Astrocyte (in vitro differentiated cells and primary cell): Measurements from ENCODE around the gene ASAP2. TPM values are rescaled to one million over a fixed set of nuclear protein-coding genes. Genes with fewer than 3 reads are reported as not detected.

Experiments used
- DNase-seq: peaks from one replicate; pipeline ENCODE4 v3.0.0-alpha.2; 2010; ENCODE audit warnings: low read depth
- FAIRE-seq: peaks from 2 replicates; lab custom pipeline; 2011; peaks lifted over from hg19 to GRCh38; lab: Jason Lieb, UNC
- H2AFZ ChIP-seq: 2 replicates; pipeline ENCODE4 v1.6.0; 2012; ENCODE audit warnings: low read depth, low read length, inconsistent platforms
- H3K27ac ChIP-seq: 2 replicates; pipeline ENCODE4 v1.5.1; 2011; ENCODE audit warnings: low read depth, low read length, inconsistent platforms
- H3K27me3 ChIP-seq: 2 replicates; pipeline ENCODE4 v1.6.0; 2011; ENCODE audit warnings: low read length, inconsistent platforms; ENCODE audit not compliant: insufficient read depth
- H3K36me3 ChIP-seq: 2 replicates; pipeline ENCODE4 v1.5.1; 2011; ENCODE audit warnings: low read length, inconsistent platforms; ENCODE audit not compliant: insufficient read depth
- H3K4me1 ChIP-seq: 2 replicates; pipeline ENCODE4 v1.5.1; 2011; ENCODE audit warnings: low read length, inconsistent platforms; ENCODE audit not compliant: insufficient read depth
- H3K4me2 ChIP-seq: 2 replicates; pipeline ENCODE4 v1.6.0; 2012; ENCODE audit warnings: low read length, inconsistent platforms
- H3K4me3 ChIP-seq: 2 replicates; pipeline ENCODE4 v1.5.1; 2011; ENCODE audit warnings: low read depth, mild to moderate bottlenecking, low read length, inconsistent platforms; ENCODE audit not compliant: insufficient read depth
- H3K79me2 ChIP-seq: 2 replicates; pipeline ENCODE4 v1.6.0; 2012; ENCODE audit warnings: mild to moderate bottlenecking, low read length, inconsistent platforms; ENCODE audit not compliant: insufficient read depth
- H3K9ac ChIP-seq: 2 replicates; pipeline ENCODE4 v1.6.0; 2012; ENCODE audit warnings: mild to moderate bottlenecking, low read length, inconsistent platforms
- H3K9me3 ChIP-seq: 2 replicates; pipeline ENCODE4 v1.5.1; 2012; ENCODE audit warnings: low read depth, mild to moderate bottlenecking, low read length, inconsistent platforms; ENCODE audit not compliant: insufficient read depth
- H4K20me1 ChIP-seq: 2 replicates; pipeline ENCODE4 v1.6.0; 2012; ENCODE audit warnings: low read length, inconsistent platforms; ENCODE audit not compliant: insufficient read depth
- H3K27ac Mint-ChIP-seq: one replicate; pipeline ENCODE4 v1.8.0; 2021; ENCODE audit warnings: mild to moderate bottlenecking, mixed read lengths; ENCODE audit not compliant: unreplicated experiment
- H3K27me3 Mint-ChIP-seq: one replicate; pipeline ENCODE4 v1.8.0; 2021; ENCODE audit warnings: low read depth, mixed read lengths; ENCODE audit not compliant: unreplicated experiment
- H3K36me3 Mint-ChIP-seq: one replicate; pipeline ENCODE4 v1.8.0; 2021; ENCODE audit warnings: low read depth, mixed read lengths; ENCODE audit not compliant: unreplicated experiment
- H3K4me1 Mint-ChIP-seq: one replicate; pipeline ENCODE4 v1.8.0; 2021; ENCODE audit warnings: low read depth, mixed read lengths; ENCODE audit not compliant: unreplicated experiment
- H3K4me3 Mint-ChIP-seq: one replicate; pipeline ENCODE4 v1.8.0; 2021; ENCODE audit warnings: mild to moderate bottlenecking, moderate library complexity, mixed read lengths; ENCODE audit not compliant: unreplicated experiment
- H3K9me3 Mint-ChIP-seq: one replicate; pipeline ENCODE4 v1.8.0; 2021; ENCODE audit warnings: mild to moderate bottlenecking, mixed read lengths; ENCODE audit not compliant: unreplicated experiment
- EZH2 ChIP-seq: IDR thresholded peaks from 2 replicates; pipeline ENCODE4 v1.6.1; 2012; ENCODE audit warnings: mild to moderate bottlenecking, low read length, inconsistent platforms; ENCODE audit not compliant: insufficient read depth
- total RNA-seq: library from RNA; stranded (reverse); gene quantifications from 2 replicates; pipeline ENCODE4 v1.2.1, GENCODE V29; 2021
- TF ChIP-seq, protein P1 (sequence below): IDR thresholded peaks from 2 replicates; pipeline ENCODE4 v1.5.1; 2011; ENCODE audit warnings: low read depth, mild to moderate bottlenecking, inconsistent platforms, low read length, moderate library complexity; ENCODE audit not compliant: insufficient read depth

Gene ASAP2
- total RNA-seq, 1 donor from 2014 or later, result 62.6 TPM

- peak overlapping the region; percentile 54 for H3K4me2 ChIP-seq
- DNase-seq (no peak), FAIRE-seq (no peak)
- peaks cover 60% of the 10 kb centered on the region for H3K4me1 ChIP-seq
- no peaks in the 10 kb centered on the region for H3K27me3 ChIP-seq
- peaks cover 59% of the 10 kb centered on the region for H3K4me1 Mint-ChIP-seq
- no peaks in the 10 kb centered on the region for H3K27me3 Mint-ChIP-seq
- no peak overlapping the region for H3K27ac ChIP-seq
- H3K36me3 Mint-ChIP-seq, result peaks cover 8% of the 10 kb centered on the region
- H3K4me3 ChIP-seq, result no peak overlapping the region
- no peaks in the 10 kb centered on the region for H3K9me3 ChIP-seq
- no peaks in the 10 kb centered on the region for H3K36me3 ChIP-seq
- H4K20me1 ChIP-seq, result peaks cover 25% of the 10 kb centered on the region
- no peak overlapping the region for H2AFZ ChIP-seq
- no peak overlapping the region for H3K27ac Mint-ChIP-seq
- no peak overlapping the region for H3K4me3 Mint-ChIP-seq
- TF ChIP-seq, protein P1, sequence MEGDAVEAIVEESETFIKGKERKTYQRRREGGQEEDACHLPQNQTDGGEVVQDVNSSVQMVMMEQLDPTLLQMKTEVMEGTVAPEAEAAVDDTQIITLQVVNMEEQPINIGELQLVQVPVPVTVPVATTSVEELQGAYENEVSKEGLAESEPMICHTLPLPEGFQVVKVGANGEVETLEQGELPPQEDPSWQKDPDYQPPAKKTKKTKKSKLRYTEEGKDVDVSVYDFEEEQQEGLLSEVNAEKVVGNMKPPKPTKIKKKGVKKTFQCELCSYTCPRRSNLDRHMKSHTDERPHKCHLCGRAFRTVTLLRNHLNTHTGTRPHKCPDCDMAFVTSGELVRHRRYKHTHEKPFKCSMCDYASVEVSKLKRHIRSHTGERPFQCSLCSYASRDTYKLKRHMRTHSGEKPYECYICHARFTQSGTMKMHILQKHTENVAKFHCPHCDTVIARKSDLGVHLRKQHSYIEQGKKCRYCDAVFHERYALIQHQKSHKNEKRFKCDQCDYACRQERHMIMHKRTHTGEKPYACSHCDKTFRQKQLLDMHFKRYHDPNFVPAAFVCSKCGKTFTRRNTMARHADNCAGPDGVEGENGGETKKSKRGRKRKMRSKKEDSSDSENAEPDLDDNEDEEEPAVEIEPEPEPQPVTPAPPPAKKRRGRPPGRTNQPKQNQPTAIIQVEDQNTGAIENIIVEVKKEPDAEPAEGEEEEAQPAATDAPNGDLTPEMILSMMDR, result no peak
- TF ChIP-seq EZH2, result no peak
- peaks cover 92% of the 10 kb centered on the region for H3K79me2 ChIP-seq
- no peak overlapping the region for H3K9ac ChIP-seq
- H3K9me3 Mint-ChIP-seq, result no peaks in the 10 kb centered on the region
Measured at GRCh38 chr2:9250091-9250490, 43.5 kb downstream of the ASAP2 start.

- H3K9me3 Mint-ChIP-seq, result peaks cover 2% of the 10 kb centered on the region
- H3K36me3 Mint-ChIP-seq, result peaks cover 8% of the 10 kb centered on the region
- Histone ChIP-seq H3K9ac (no peak overlapping the region), H3K4me2 (no peak overlapping the region), H3K36me3 (no peaks in the 10 kb centered on the region), H3K4me1 (peaks cover 54% of the 10 kb centered on the region), H3K4me3 (no peak overlapping the region), H3K27me3 (no peaks in the 10 kb centered on the region), H4K20me1 (peaks cover 23% of the 10 kb centered on the region), H3K27ac (no peak overlapping the region), H3K79me2 (peaks cover 92% of the 10 kb centered on the region), H3K9me3 (no peaks in the 10 kb centered on the region), H2AFZ (no peak overlapping the region)
- H3K27me3 Mint-ChIP-seq, result no peaks in the 10 kb centered on the region
- TF ChIP-seq EZH2, result no peak
- TF ChIP-seq, protein P1, result no peak
- no peak overlapping the region for H3K4me3 Mint-ChIP-seq
- peak overlapping the region; percentile 82 for H3K27ac Mint-ChIP-seq
- FAIRE-seq (no peak), DNase-seq (no peak)
- H3K4me1 Mint-ChIP-seq, result peaks cover 54% of the 10 kb centered on the region
Measured at GRCh38 chr2:9250498-9251153, 44.0 kb downstream of the ASAP2 start.
